Osteocyte (in vitro differentiated cells): ENCODE data around the gene SLC35G3. TPM values are rescaled to one million over a fixed set of nuclear protein-coding genes. Genes with fewer than 3 reads are reported as not detected.
"Not testable (repeated sequence)": the region's sequence is repeated elsewhere in the genome, so short reads cannot be mapped to it uniquely, and the experiment has no call there.

Experiments used
- DNase-seq: peaks from one replicate; pipeline ENCODE4 v3.0.0; 2021; ENCODE audit warnings: mixed read lengths; ENCODE audit not compliant: unreplicated experiment; ENCODE audit errors: extremely low spot score
- H3K27ac Mint-ChIP-seq: one replicate; pipeline ENCODE4 v1.8.0; 2021; ENCODE audit warnings: mild to moderate bottlenecking, mixed read lengths; ENCODE audit not compliant: unreplicated experiment
- H3K27me3 Mint-ChIP-seq: one replicate; pipeline ENCODE4 v1.8.0; 2021; ENCODE audit warnings: mixed read lengths; ENCODE audit not compliant: unreplicated experiment
- H3K36me3 Mint-ChIP-seq: one replicate; pipeline ENCODE4 v1.8.0; 2021; ENCODE audit warnings: mixed read lengths; ENCODE audit not compliant: unreplicated experiment
- H3K4me1 Mint-ChIP-seq: one replicate; pipeline ENCODE4 v1.8.0; 2021; ENCODE audit warnings: mixed read lengths; ENCODE audit not compliant: unreplicated experiment
- H3K4me3 Mint-ChIP-seq: one replicate; pipeline ENCODE4 v1.8.0; 2021; ENCODE audit warnings: mild to moderate bottlenecking, moderate library complexity, mixed read lengths; ENCODE audit not compliant: unreplicated experiment
- H3K9me3 Mint-ChIP-seq: one replicate; pipeline ENCODE4 v1.8.0; 2021; ENCODE audit warnings: mixed read lengths; ENCODE audit not compliant: unreplicated experiment
- CTCF ChIP-seq: fragments of 200-600 bp; sonication (generic); IDR thresholded peaks from 2 replicates; pipeline ENCODE4 v1.5.0; 2021; ENCODE audit warnings: antibody characterized with exemption, mild to moderate bottlenecking, moderate library complexity
- total RNA-seq: library from RNA; stranded (reverse); gene quantifications from 2 replicates; pipeline ENCODE4 v1.2.1, GENCODE V29; 2021

SLC35G3 gene
- total RNA-seq, 1 donor from 2014 or later, result not detected

DNA sequence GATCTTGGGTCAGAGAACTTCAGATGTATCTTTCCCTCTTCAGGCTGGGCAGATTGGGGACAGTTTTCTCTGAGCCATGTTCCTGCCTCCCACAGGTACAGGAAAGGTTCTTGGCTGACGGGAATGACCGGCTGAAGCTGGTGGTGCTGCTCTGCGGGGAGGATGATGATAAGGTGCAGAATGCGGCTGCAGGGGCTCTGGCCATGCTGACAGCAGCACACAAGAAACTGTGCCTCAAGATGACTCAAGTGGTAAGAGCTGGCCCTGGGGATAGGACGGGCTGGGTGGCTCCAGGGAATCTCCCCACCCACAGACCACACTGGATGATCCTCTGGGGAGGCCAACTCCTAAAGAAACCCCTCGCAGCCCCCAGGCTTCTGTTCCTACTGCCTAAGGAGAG lies 10.9 kb downstream of the SLC35G3 start:
- Mint-ChIP-seq H3K36me3 (no peaks in the 10 kb centered on the region), H3K4me3 (no peak overlapping the region), H3K9me3 (no peaks in the 10 kb centered on the region), H3K27ac (no peak overlapping the region), H3K4me1 (peaks cover 11% of the 10 kb centered on the region), H3K27me3 (peaks cover 4% of the 10 kb centered on the region)
- no peak for DNase-seq
- no peak for TF ChIP-seq CTCF

- not testable (repeated sequence) for H3K36me3 Mint-ChIP-seq, H3K9me3 Mint-ChIP-seq, H3K4me3 Mint-ChIP-seq, H3K4me1 Mint-ChIP-seq, DNase-seq, H3K27ac Mint-ChIP-seq
- peaks cover 17% of the 10 kb centered on the region for H3K27me3 Mint-ChIP-seq
Measured at GRCh38 chr17:35179379-35179778, 14.8 kb downstream of the SLC35G3 start.

- H3K4me3 Mint-ChIP-seq, result no peak overlapping the region
- no peaks in the 10 kb centered on the region for H3K4me1 Mint-ChIP-seq
- no peaks in the 10 kb centered on the region for H3K36me3 Mint-ChIP-seq
- H3K27me3 Mint-ChIP-seq, result peaks cover 13% of the 10 kb centered on the region
- DNase-seq, result no peak
- TF ChIP-seq CTCF, result no peak
- no peaks in the 10 kb centered on the region for H3K9me3 Mint-ChIP-seq
- H3K27ac Mint-ChIP-seq, result no peak overlapping the region
Measured at GRCh38 chr17:35176897-35177296, 17.3 kb downstream of the SLC35G3 start.

DNA sequence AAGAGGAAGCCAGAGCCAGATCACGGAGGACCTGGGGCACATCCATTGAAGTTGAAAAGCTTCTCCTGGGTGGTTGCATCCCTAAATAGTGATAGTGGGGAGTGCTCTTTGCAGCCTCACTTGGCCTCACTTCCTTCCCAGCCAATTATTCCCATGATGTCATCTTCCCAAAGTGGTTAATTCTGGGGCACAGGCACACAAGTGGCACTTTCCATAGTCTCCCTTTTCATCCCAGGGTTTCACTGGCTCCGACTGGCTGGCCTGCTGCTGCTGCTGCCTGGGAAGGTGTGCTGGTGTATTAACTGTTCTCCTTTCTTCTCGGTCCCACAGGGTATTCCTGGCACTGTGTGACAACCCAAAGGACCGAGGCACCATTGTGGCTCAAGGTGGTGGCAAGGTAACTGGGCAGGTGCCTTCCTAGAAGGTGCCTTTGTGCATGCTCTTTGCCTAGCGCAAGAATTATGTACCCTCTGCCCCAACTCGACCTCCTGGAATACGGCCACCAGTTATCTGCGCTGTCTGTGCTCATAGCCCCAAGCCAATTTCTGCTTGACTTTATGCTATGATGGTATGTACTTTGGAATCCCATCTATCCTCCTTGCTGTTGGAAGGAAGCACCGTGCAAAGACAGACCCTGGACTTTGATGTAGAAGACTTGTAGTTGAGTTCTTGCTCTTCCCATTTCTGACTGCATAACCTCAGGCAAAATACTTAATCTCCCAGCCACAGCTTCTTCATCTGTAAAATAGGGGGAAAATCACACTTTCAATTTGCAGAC lies 18.4 kb downstream of the SLC35G3 start:
- H3K9me3 Mint-ChIP-seq, result no peaks in the 10 kb centered on the region
- H3K4me3 Mint-ChIP-seq, result no peak overlapping the region
- H3K4me1 Mint-ChIP-seq, result no peaks in the 10 kb centered on the region
- no peak overlapping the region for H3K27ac Mint-ChIP-seq
- no peak for DNase-seq
- H3K27me3 Mint-ChIP-seq, result peaks cover 13% of the 10 kb centered on the region
- TF ChIP-seq CTCF, result no peak
- H3K36me3 Mint-ChIP-seq, result no peaks in the 10 kb centered on the region

DNA sequence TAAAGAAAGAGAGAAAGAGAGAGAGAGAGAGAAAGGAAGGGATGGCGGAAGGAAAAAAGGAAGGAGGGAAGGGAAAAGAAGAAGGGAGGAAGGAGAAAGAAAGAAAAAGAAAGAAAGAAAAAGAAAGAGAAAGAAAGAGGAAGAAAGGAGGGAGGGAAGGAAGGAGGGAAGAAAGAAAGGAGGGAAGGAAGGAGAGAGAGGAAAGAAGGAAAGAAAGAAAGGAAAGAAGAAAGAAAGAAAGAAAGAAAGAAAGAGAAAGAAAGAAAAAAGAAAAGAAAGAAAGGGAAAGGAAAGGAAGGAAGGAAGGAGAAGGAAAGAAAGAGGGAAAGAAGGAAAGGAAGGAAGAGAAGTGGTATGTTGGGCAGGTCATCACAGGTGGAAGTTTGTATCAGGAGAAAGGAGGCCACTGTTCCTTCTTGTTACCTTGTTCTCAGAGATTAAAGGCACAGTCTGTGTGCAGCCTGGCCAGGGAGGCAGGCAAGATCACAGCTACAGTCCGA lies 19.3 kb downstream of the SLC35G3 start:
- Mint-ChIP-seq H3K36me3 (no peaks in the 10 kb centered on the region), H3K4me3 (no peak overlapping the region), H3K9me3 (no peaks in the 10 kb centered on the region), H3K27ac (no peak overlapping the region), H3K27me3 (peaks cover 13% of the 10 kb centered on the region), H3K4me1 (no peaks in the 10 kb centered on the region)
- DNase-seq, result no peak
- no peak for TF ChIP-seq CTCF

GRCh38 chr17:35172321-35172720 lies 21.9 kb downstream of the SLC35G3 start:
- not testable (repeated sequence) for H3K36me3 Mint-ChIP-seq, H3K9me3 Mint-ChIP-seq, H3K4me3 Mint-ChIP-seq, H3K4me1 Mint-ChIP-seq, H3K27ac Mint-ChIP-seq
- H3K27me3 Mint-ChIP-seq, result peaks cover 10% of the 10 kb centered on the region
- DNase-seq, result peak; percentile 67
